HepG2 (cell line): ENCODE data around the gene COG4.

ENCODE experiments used
- FOXM1 ChIP-seq: sonication (generic); formaldehyde crosslinking; IDR thresholded peaks from 2 replicates; pipeline ENCODE4 v1.5.0; 2020; ENCODE audit warnings: missing genetic modification reagents
- GATA4 ChIP-seq: sonication (generic); IDR thresholded peaks from 2 replicates; pipeline ENCODE4 v1.6.1; 2016; ENCODE audit warnings: antibody characterized with exemption, low read depth, borderline replicate concordance
- MXI1 ChIP-seq: IDR thresholded peaks from 3 replicates; pipeline ENCODE4 v1.6.1; 2012; ENCODE audit warnings: low read depth, low read length, inconsistent platforms, borderline replicate concordance
- NR3C1 ChIP-seq: sonication (generic); formaldehyde crosslinking; IDR thresholded peaks from 2 replicates; pipeline ENCODE4 v1.4.0; 2020; ENCODE audit warnings: missing genetic modification reagents
- PTBP1 ChIP-seq: fragments of 200-400 bp; formaldehyde crosslinking; IDR thresholded peaks from 2 replicates; pipeline ENCODE4 v1.6.1; 2018; ENCODE audit warnings: low read length, low read depth; ENCODE audit not compliant: poor library complexity, severe bottlenecking
- SIN3B ChIP-seq: fragments of 150-350 bp; IDR thresholded peaks from 2 replicates; pipeline ENCODE4 v1.6.1; 2014; ENCODE audit warnings: low read length
- SMAD1 ChIP-seq: sonication (generic); formaldehyde crosslinking; IDR thresholded peaks from 2 replicates; pipeline ENCODE4 v1.4.0; 2020; ENCODE audit warnings: missing genetic modification reagents, low read depth, mild to moderate bottlenecking, borderline replicate concordance
- TBP ChIP-seq: sonication (generic); formaldehyde crosslinking; IDR thresholded peaks from 2 replicates; pipeline ENCODE4 v1.5.0; 2020; ENCODE audit warnings: missing genetic modification reagents
- ZMYM4 ChIP-seq: sonication (generic); formaldehyde crosslinking; IDR thresholded peaks from 2 replicates; pipeline ENCODE4 v1.8.1; 2023; ENCODE audit warnings: mild to moderate bottlenecking, missing genetic modification reagents
- ZNF777 ChIP-seq: sonication (generic); formaldehyde crosslinking; IDR thresholded peaks from 2 replicates; pipeline ENCODE4 v1.4.0; 2020; ENCODE audit warnings: missing genetic modification reagents
- TF ChIP-seq, protein P1 (sequence below), 2 experiments: sonication (generic) in 1 of 2; formaldehyde crosslinking in 1 of 2; IDR thresholded peaks; 2 replicates each; pipeline versions ENCODE4 v1.5.1 to v1.6.1; 2011 to 2020; ENCODE audit warnings: borderline replicate concordance in 1 of 2, low read depth in 1 of 2, low read length in 1 of 2, mild to moderate bottlenecking in 1 of 2, missing genetic modification reagents in 1 of 2, moderate library complexity in 1 of 2
- TF ChIP-seq, protein P2 (sequence below): sonication (generic); formaldehyde crosslinking; IDR thresholded peaks from 2 replicates; pipeline ENCODE4 v1.4.0; 2020; ENCODE audit warnings: missing genetic modification reagents
- TF ChIP-seq, protein P3 (sequence below): sonication (generic); formaldehyde crosslinking; IDR thresholded peaks from 2 replicates; pipeline ENCODE4 v1.4.0; 2020; ENCODE audit warnings: missing genetic modification reagents
- TF ChIP-seq, protein P4 (sequence below): sonication (generic); formaldehyde crosslinking; IDR thresholded peaks from 2 replicates; pipeline ENCODE4 v1.5.0; 2020; ENCODE audit warnings: mild to moderate bottlenecking, missing genetic modification reagents, moderate library complexity

DNA sequence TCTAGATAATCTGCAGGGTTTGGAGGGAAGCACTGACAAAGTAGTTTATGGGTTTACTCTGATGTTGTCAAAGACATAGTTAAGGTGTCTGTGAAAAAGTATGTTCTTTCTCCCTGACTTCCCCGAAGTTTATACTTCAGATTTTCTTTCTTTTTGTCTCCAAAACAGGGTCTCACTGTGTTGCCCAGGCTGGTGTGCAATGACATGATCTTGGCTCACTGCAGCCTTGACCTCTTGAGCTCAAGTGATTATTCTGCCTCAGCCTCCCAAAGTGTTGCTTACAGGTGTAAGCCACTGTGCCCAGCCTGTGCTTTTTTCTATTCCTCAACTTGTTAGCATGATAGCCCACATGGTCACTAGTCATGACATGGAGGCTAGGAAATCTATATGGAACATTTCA, 21.2 kb upstream of the COG4 start:
- TF ChIP-seq MXI1 (no peak), GATA4 (no peak), ZNF777 (CRISPR knock-in tag) (no peak), SMAD1 (CRISPR knock-in tag) (no peak), PTBP1 (no peak), TBP (no peak), SIN3B (no peak), ZMYM4 (CRISPR knock-in tag) (no peak), FOXM1 (CRISPR knock-in tag) (no peak), NR3C1 (no peak)
- TF ChIP-seq, protein P1, sequence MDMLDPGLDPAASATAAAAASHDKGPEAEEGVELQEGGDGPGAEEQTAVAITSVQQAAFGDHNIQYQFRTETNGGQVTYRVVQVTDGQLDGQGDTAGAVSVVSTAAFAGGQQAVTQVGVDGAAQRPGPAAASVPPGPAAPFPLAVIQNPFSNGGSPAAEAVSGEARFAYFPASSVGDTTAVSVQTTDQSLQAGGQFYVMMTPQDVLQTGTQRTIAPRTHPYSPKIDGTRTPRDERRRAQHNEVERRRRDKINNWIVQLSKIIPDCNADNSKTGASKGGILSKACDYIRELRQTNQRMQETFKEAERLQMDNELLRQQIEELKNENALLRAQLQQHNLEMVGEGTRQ (IDR thresholded peaks at IDR 0.05; ENCODE audit: low read depth, low read length): no peak
- TF ChIP-seq, protein P1 (CRISPR knock-in tag; IDR thresholded peaks at IDR 0.05; ENCODE audit: borderline replicate concordance): no peak
- TF ChIP-seq, protein P2, sequence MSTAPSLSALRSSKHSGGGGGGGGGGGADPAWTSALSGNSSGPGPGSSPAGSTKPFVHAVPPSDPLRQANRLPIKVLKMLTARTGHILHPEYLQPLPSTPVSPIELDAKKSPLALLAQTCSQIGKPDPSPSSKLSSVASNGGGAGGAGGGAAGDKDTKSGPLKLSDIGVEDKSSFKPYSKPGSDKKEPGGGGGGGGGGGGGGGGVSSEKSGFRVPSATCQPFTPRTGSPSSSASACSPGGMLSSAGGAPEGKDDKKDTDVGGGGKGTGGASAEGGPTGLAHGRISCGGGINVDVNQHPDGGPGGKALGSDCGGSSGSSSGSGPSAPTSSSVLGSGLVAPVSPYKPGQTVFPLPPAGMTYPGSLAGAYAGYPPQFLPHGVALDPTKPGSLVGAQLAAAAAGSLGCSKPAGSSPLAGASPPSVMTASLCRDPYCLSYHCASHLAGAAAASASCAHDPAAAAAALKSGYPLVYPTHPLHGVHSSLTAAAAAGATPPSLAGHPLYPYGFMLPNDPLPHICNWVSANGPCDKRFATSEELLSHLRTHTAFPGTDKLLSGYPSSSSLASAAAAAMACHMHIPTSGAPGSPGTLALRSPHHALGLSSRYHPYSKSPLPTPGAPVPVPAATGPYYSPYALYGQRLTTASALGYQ (CRISPR knock-in tag): no peak
- TF ChIP-seq, protein P3, sequence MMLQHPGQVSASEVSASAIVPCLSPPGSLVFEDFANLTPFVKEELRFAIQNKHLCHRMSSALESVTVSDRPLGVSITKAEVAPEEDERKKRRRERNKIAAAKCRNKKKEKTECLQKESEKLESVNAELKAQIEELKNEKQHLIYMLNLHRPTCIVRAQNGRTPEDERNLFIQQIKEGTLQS (CRISPR knock-in tag): no peak
- TF ChIP-seq, protein P4, sequence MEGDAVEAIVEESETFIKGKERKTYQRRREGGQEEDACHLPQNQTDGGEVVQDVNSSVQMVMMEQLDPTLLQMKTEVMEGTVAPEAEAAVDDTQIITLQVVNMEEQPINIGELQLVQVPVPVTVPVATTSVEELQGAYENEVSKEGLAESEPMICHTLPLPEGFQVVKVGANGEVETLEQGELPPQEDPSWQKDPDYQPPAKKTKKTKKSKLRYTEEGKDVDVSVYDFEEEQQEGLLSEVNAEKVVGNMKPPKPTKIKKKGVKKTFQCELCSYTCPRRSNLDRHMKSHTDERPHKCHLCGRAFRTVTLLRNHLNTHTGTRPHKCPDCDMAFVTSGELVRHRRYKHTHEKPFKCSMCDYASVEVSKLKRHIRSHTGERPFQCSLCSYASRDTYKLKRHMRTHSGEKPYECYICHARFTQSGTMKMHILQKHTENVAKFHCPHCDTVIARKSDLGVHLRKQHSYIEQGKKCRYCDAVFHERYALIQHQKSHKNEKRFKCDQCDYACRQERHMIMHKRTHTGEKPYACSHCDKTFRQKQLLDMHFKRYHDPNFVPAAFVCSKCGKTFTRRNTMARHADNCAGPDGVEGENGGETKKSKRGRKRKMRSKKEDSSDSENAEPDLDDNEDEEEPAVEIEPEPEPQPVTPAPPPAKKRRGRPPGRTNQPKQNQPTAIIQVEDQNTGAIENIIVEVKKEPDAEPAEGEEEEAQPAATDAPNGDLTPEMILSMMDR: no peak
